Islet of Langerhans (tissue), 1 donor: Measurements from ENCODE around the gene RRAS2.

Source experiments
- FAIRE-seq: peaks from one replicate; lab custom pipeline; 2011; peaks lifted over from hg19 to GRCh38; lab: Jason Lieb, UNC

Gene RRAS2

GRCh38 chr11:14336507-14337503, 22.2 kb downstream of the RRAS2 start:
- peak; percentile 62 for FAIRE-seq

- FAIRE-seq = no peak
Measured at GRCh38 chr11:14335712-14336111, 23.3 kb downstream of the RRAS2 start.

- no peak for FAIRE-seq
Measured at GRCh38 chr11:14334893-14335292, 24.1 kb downstream of the RRAS2 start.

- FAIRE-seq = no peak
Measured at GRCh38 chr11:14334192-14334591, 24.8 kb downstream of the RRAS2 start.

GRCh38 chr11:14331476-14332136, 27.4 kb downstream of the RRAS2 start:
- FAIRE-seq = no peak

GRCh38 chr11:14330881-14331280, 28.1 kb downstream of the RRAS2 start:
- FAIRE-seq = no peak

GRCh38 chr11:14329702-14330101, 29.3 kb downstream of the RRAS2 start:
- no peak for FAIRE-seq

- FAIRE-seq = no peak
Measured at GRCh38 chr11:14327116-14327515, 31.9 kb downstream of the RRAS2 start.

- FAIRE-seq = no peak
Measured at GRCh38 chr11:14323118-14323676, 35.8 kb downstream of the RRAS2 start.

GRCh38 chr11:14322510-14322909, 36.5 kb downstream of the RRAS2 start:
- FAIRE-seq = no peak

- no peak for FAIRE-seq
Measured at GRCh38 chr11:14320020-14320419, 39.0 kb downstream of the RRAS2 start.

- no peak for FAIRE-seq
Measured at GRCh38 chr11:14318581-14318981, 40.4 kb downstream of the RRAS2 start.

GRCh38 chr11:14317659-14318325, 41.2 kb downstream of the RRAS2 start:
- FAIRE-seq = no peak

- no peak for FAIRE-seq
Measured at GRCh38 chr11:14315130-14315529, 43.9 kb downstream of the RRAS2 start.

GRCh38 chr11:14314127-14314526, 44.9 kb downstream of the RRAS2 start:
- no peak for FAIRE-seq

- FAIRE-seq = no peak
Measured at GRCh38 chr11:14312736-14313438, 46.1 kb downstream of the RRAS2 start.

GRCh38 chr11:14310679-14311078, 48.3 kb downstream of the RRAS2 start:
- no peak for FAIRE-seq

- no peak for FAIRE-seq
Measured at GRCh38 chr11:14309425-14310192, 49.4 kb downstream of the RRAS2 start.

- no peak for FAIRE-seq
Measured at GRCh38 chr11:14308897-14309387, 50.0 kb downstream of the RRAS2 start.

- peak; percentile 33 for FAIRE-seq
Measured at GRCh38 chr11:14308114-14308896, 50.7 kb downstream of the RRAS2 start.
